HL-60 (cell line): ENCODE measurements around the gene LCOR.
A peak's percentile ranks its signal among the peaks of the same experiment; 100 is the strongest.

Experiments used
- DNase-seq, 2 experiments: peaks; one replicate each; pipeline ENCODE4 v3.0.0-alpha.2; 2010 to 2020; ENCODE audit warnings: low read depth in 1 of 2, low spot score in 1 of 2
- H3K27ac ChIP-seq: fragments of 250-450 bp; sonication (Bioruptor Pico); replicated peaks from 2 replicates; pipeline ENCODE4 v1.5.1; 2020; ENCODE audit warnings: mild to moderate bottlenecking, moderate library complexity
- H3K27me3 ChIP-seq: fragments of 250-450 bp; sonication (Bioruptor Pico); 2 replicates; pipeline ENCODE4 v1.5.1; 2021; ENCODE audit warnings: mild to moderate bottlenecking, moderate library complexity; ENCODE audit not compliant: insufficient read depth, poor library complexity, severe bottlenecking
- H3K4me3 ChIP-seq: replicated peaks from 2 replicates; pipeline ENCODE4 v1.5.1; 2011; ENCODE audit warnings: mild to moderate bottlenecking, control low read depth, low read length; ENCODE audit not compliant: insufficient read depth
- CTCF ChIP-seq: IDR thresholded peaks from one replicate; pipeline ENCODE4 v1.5.1; 2011; ENCODE audit warnings: low read length, control low read depth, inconsistent platforms; ENCODE audit not compliant: insufficient read depth
- GABPA ChIP-seq: IDR thresholded peaks from 2 replicates; pipeline ENCODE4 v1.6.1; 2012; ENCODE audit warnings: low read depth
- POLR2AphosphoS5 ChIP-seq: IDR thresholded peaks from 2 replicates; pipeline ENCODE4 v1.6.1; 2012; ENCODE audit warnings: low read depth
- REST ChIP-seq: IDR thresholded peaks from 2 replicates; pipeline ENCODE4 v1.6.1; 2012; ENCODE audit warnings: low read depth; ENCODE audit not compliant: insufficient replicate concordance
- SPI1 ChIP-seq: IDR thresholded peaks from 2 replicates; pipeline ENCODE4 v1.6.1; 2012; ENCODE audit warnings: low read depth, mild to moderate bottlenecking, borderline replicate concordance

Gene LCOR

GRCh38 chr10:96832721-96833219 is 672 bp downstream of the LCOR start:
- no peak for TF ChIP-seq REST
- TF ChIP-seq POLR2AphosphoS5: peak; percentile 5; the same call in 1 of the 2 replicates
- peak; percentile 56; the same call in 1 of the 2 replicates for TF ChIP-seq SPI1
- peak overlapping the region; percentile 68 for H3K27ac ChIP-seq
- no peaks in the 10 kb centered on the region for H3K27me3 ChIP-seq
- peak overlapping the region; percentile 95 for H3K4me3 ChIP-seq
- DNase-seq: peak; percentile 60 to 78

- TF ChIP-seq REST (no peak), CTCF (no peak)
- peak overlapping the region; percentile 95 for H3K4me3 ChIP-seq
- H3K27me3 ChIP-seq: no peaks in the 10 kb centered on the region
- DNase-seq: peak in 1 of 2 experiments; percentile 33
- peak overlapping the region; percentile 68 for H3K27ac ChIP-seq
Observed at GRCh38 chr10:96833220-96834001, 1.3 kb downstream of the LCOR start.

- DNase-seq: no peak
- no peak overlapping the region for H3K27ac ChIP-seq
- H3K27me3 ChIP-seq: no peaks in the 10 kb centered on the region
- no peak for TF ChIP-seq POLR2AphosphoS5
- no peak for TF ChIP-seq GABPA
- no peak for TF ChIP-seq SPI1
- no peak for TF ChIP-seq CTCF
- no peak for TF ChIP-seq REST
- peak overlapping the region; percentile 95 for H3K4me3 ChIP-seq
Observed at GRCh38 chr10:96834120-96834519, 2.0 kb downstream of the LCOR start.
